IMR-90 (cell line): ENCODE measurements around the gene MTA1. TPM values are rescaled to one million over a fixed set of nuclear protein-coding genes. Genes with fewer than 3 reads are reported as not detected.

ENCODE experiments used
- ATAC-seq: fragments of 200-7000 bp; cut with Tn5 transposase; 2 replicates; pipeline ENCODE4 v1.9.1; 2020; ENCODE audit warnings: low read depth, mild to moderate bottlenecking, moderate library complexity
- BruUV-seq: library from RNA; stranded (reverse); fragments of 400-500 nt; replicated peaks from 2 replicates; lab custom pipeline; 2021; lab: Mats Ljungman, UMichigan
- CTCF ChIA-PET: fragments of 300-600 bp; formaldehyde crosslinking; extraction: SDS; loops from one replicate; lab custom pipeline; 2021; ENCODE audit warnings: antibody characterized with exemption; lab: Yijun Ruan, JAX
- POLR2A ChIA-PET: fragments of 300-600 bp; sonication (Branson Sonifier 250); formaldehyde crosslinking; loops from one replicate; lab custom pipeline; 2022; ENCODE audit warnings: antibody characterized with exemption; ENCODE audit not compliant: unreplicated experiment; lab: Charles Lee
- DNase-seq: peaks from one replicate; pipeline ENCODE4 v3.0.0; 2013
- H2AFZ ChIP-seq: replicated peaks from 2 replicates; pipeline ENCODE3; 2013; ENCODE audit warnings: low read length, mild to moderate bottlenecking; ENCODE audit not compliant: poor library complexity
- H2AK5ac ChIP-seq: 2 replicates; pipeline ENCODE4 v1.6.1; 2013; ENCODE audit warnings: low read depth, low read length, inconsistent platforms
- H2AK9ac ChIP-seq: replicated peaks from 2 replicates; pipeline ENCODE3; 2013; ENCODE audit warnings: mild to moderate bottlenecking, low read depth, low read length, moderate library complexity; ENCODE audit not compliant: poor library complexity
- H2BK120ac ChIP-seq: 2 replicates; pipeline ENCODE4 v1.6.1; 2013; ENCODE audit warnings: low read depth, low read length, inconsistent platforms
- H2BK15ac ChIP-seq: 3 replicates; pipeline ENCODE4 v1.6.1; 2013; ENCODE audit warnings: low read depth, low read length, inconsistent platforms
- H2BK20ac ChIP-seq: 2 replicates; pipeline ENCODE4 v1.6.1; 2013; ENCODE audit warnings: low read depth, mild to moderate bottlenecking, inconsistent platforms, low read length, moderate library complexity
- H2BK5ac ChIP-seq: 2 replicates; pipeline ENCODE4 v1.6.1; 2013; ENCODE audit warnings: mild to moderate bottlenecking, low read depth, low read length, inconsistent platforms; ENCODE audit not compliant: poor library complexity, severe bottlenecking
- H3K14ac ChIP-seq: replicated peaks from 2 replicates; pipeline ENCODE4 v1.6.1; 2013; ENCODE audit warnings: low read depth, low read length, inconsistent platforms
- H3K18ac ChIP-seq: 2 replicates; pipeline ENCODE4 v1.6.1; 2013; ENCODE audit warnings: low read depth, low read length, control low read depth
- H3K23ac ChIP-seq: 2 replicates; pipeline ENCODE4 v1.6.1; 2013; ENCODE audit warnings: low read depth, low read length, inconsistent platforms
- H3K27ac ChIP-seq: 2 replicates; pipeline ENCODE4 v1.5.1; 2013; ENCODE audit warnings: mild to moderate bottlenecking, control low read depth, low read length; ENCODE audit not compliant: insufficient read depth
- H3K27me3 ChIP-seq: 2 replicates; pipeline ENCODE4 v1.6.1; 2013; ENCODE audit warnings: low read length; ENCODE audit not compliant: control insufficient read depth, insufficient read depth
- H3K36me3 ChIP-seq: 2 replicates; pipeline ENCODE4 v1.6.1; 2013; ENCODE audit warnings: low read length, mixed read lengths; ENCODE audit not compliant: control insufficient read depth, insufficient read depth
- H3K4ac ChIP-seq: 2 replicates; pipeline ENCODE4 v1.6.1; 2013; ENCODE audit warnings: low read depth, low read length, inconsistent platforms
- H3K4me1 ChIP-seq: 2 replicates; pipeline ENCODE4 v1.6.1; 2013; ENCODE audit warnings: low read length, mixed read lengths; ENCODE audit not compliant: control insufficient read depth, insufficient read depth
- H3K4me2 ChIP-seq: 2 replicates; pipeline ENCODE4 v1.6.1; 2013; ENCODE audit warnings: low read depth, mild to moderate bottlenecking, control low read depth, low read length, moderate library complexity
- H3K4me3 ChIP-seq: 2 replicates; pipeline ENCODE4 v1.5.1; 2013; ENCODE audit warnings: low read depth, mild to moderate bottlenecking, control low read depth, low read length, moderate library complexity; ENCODE audit not compliant: insufficient read depth
- H3K56ac ChIP-seq: 2 replicates; pipeline ENCODE4 v1.6.1; 2013; ENCODE audit warnings: low read length, inconsistent platforms; ENCODE audit not compliant: insufficient read depth; ENCODE audit errors: extremely low read depth
- H3K79me1 ChIP-seq, 2 experiments: 2 replicates each; pipeline ENCODE4 v1.6.1; 2013; ENCODE audit warnings: low read length in 2 of 2, inconsistent platforms in 1 of 2, low read depth in 1 of 2
- H3K9ac ChIP-seq: 2 replicates; pipeline ENCODE4 v1.6.1; 2013; ENCODE audit warnings: low read depth, low read length, control low read depth
- H3K9me1 ChIP-seq: 2 replicates; pipeline ENCODE4 v1.6.1; 2013; ENCODE audit warnings: low read length, inconsistent platforms; ENCODE audit not compliant: insufficient read depth
- H3K9me3 ChIP-seq: 2 replicates; pipeline ENCODE4 v1.6.1; 2013; ENCODE audit warnings: low read length; ENCODE audit not compliant: control insufficient read depth, insufficient read depth
- H4K20me1 ChIP-seq: 2 replicates; pipeline ENCODE4 v1.6.1; 2013; ENCODE audit warnings: low read length, inconsistent platforms; ENCODE audit not compliant: insufficient read depth
- H4K5ac ChIP-seq: 2 replicates; pipeline ENCODE4 v1.6.1; 2013; ENCODE audit warnings: mild to moderate bottlenecking, low read depth, low read length, control low read depth
- H4K8ac ChIP-seq, 2 experiments: 2 replicates each; pipeline ENCODE4 v1.6.1; 2013; ENCODE audit warnings: low read depth in 2 of 2, low read length in 2 of 2, control low read depth in 1 of 2, inconsistent platforms in 1 of 2
- H4K91ac ChIP-seq: 2 replicates; pipeline ENCODE4 v1.6.1; 2013; ENCODE audit warnings: low read depth, low read length, inconsistent platforms; ENCODE audit not compliant: insufficient read depth
- MAZ ChIP-seq: IDR thresholded peaks from 2 replicates; pipeline ENCODE4 v1.6.1; 2012; ENCODE audit warnings: low read depth, mild to moderate bottlenecking, low read length, improper control_type of control experiment, moderate library complexity, borderline replicate concordance
- POLR2A ChIP-seq: IDR thresholded peaks from 2 replicates; pipeline ENCODE4 v1.6.1; 2012; ENCODE audit warnings: mild to moderate bottlenecking, low read depth, low read length
- SMC3 ChIP-seq: fragments of 150-350 bp; IDR thresholded peaks from 2 replicates; pipeline ENCODE4 v1.6.1; 2016; ENCODE audit warnings: low read depth, mild to moderate bottlenecking, antibody characterized with exemption, low read length, moderate library complexity
- USF2 ChIP-seq: fragments of 150-350 bp; IDR thresholded peaks from 2 replicates; pipeline ENCODE4 v1.6.1; 2017; ENCODE audit warnings: mild to moderate bottlenecking, antibody characterized with exemption, low read length, low read depth
- WGBS, 2 experiments: methylation state at CpG; one replicate each; pipeline versions ENCODE4 v1.1.5 to v1.1.7; 2013; ENCODE audit warnings: missing lambda C conversion rate in 2 of 2; ENCODE audit not compliant: insufficient read length in 1 of 2; ENCODE audit errors: extremely low coverage in 2 of 2; 5-methylcytosine and 5-hydroxymethylcytosine counted together
- dilution Hi-C: fragments of 300-500 bp; cut with HindIII; formaldehyde crosslinking; loops from one replicate; pipeline ENCODE4 v1.14.3; 2018; ENCODE audit warnings: low sequenced_read_pairs; ENCODE audit not compliant: unreplicated experiment
- in situ Hi-C: fragments of 300-500 bp; cut with MboI; formaldehyde crosslinking; loops from 3 replicates; pipeline ENCODE4 v1.14.3; 2019; ENCODE audit warnings: low sequenced_read_pairs, inconsistent platforms, mixed read lengths
- intact Hi-C: fragments of 100-400 bp; cut with micrococcal nuclease; formaldehyde crosslinking; loops from 2 replicates; pipeline ENCODE4 v1.10.0; 2022
- polyA plus RNA-seq, 3 experiments: library from polyadenylated mRNA; depleted of rRNA; stranded (reverse); fragments of >200 nt; gene quantifications; 2 replicates each; pipeline ENCODE4 v1.2.3, GENCODE V29; 2012; ENCODE audit warnings: low replicate concordance in 1 of 3
- total RNA-seq: library from RNA; depleted of rRNA; stranded (reverse); fragments of >200 nt; gene quantifications from 2 replicates; pipeline ENCODE4 v1.2.3, GENCODE V29; 2012

MTA1 gene
- total and polyA plus RNA-seq, 2 of the 4 experiments (the other 2 are of a cell fraction): 21.5 to 61.6 TPM

GRCh38 chr14:105431256-105431655, 11.6 kb downstream of the MTA1 start:
- intact Hi-C loops: no loop called here
- no CpG with 5 or more reads among the region's 1 CpG for WGBS, 2 experiments
- POLR2A ChIA-PET: no interaction called here
- no peak overlapping the region for H2AK9ac ChIP-seq
- no peak overlapping the region for H3K14ac ChIP-seq
- no peak overlapping the region for H3K4ac ChIP-seq
- peaks cover 10% of the 10 kb centered on the region for H3K9me1 ChIP-seq
- H2BK5ac ChIP-seq: no peak overlapping the region
- H3K18ac ChIP-seq: no peak overlapping the region
- H4K20me1 ChIP-seq: peaks cover 88% of the 10 kb centered on the region
- H3K79me1 ChIP-seq: peaks cover 20 to 74% of the 10 kb centered on the region in 2 experiments
- H3K36me3 ChIP-seq: peaks cover 8% of the 10 kb centered on the region
- H3K4me2 ChIP-seq: no peak overlapping the region
- H2AK5ac ChIP-seq: no peak overlapping the region
- in situ Hi-C loops: no loop called here
- H4K8ac ChIP-seq: no peak overlapping the region
- no peak overlapping the region for H4K91ac ChIP-seq
- no peak overlapping the region for H2BK20ac ChIP-seq
- dilution Hi-C loops: no loop called here
- BruUV-seq: no TSS peak
- H3K9ac ChIP-seq: no peak overlapping the region
- no peaks in the 10 kb centered on the region; the same call in 1 of the 2 replicates for H3K4me1 ChIP-seq
- H2BK120ac ChIP-seq: no peak overlapping the region
- no peak overlapping the region for H3K56ac ChIP-seq
- H2BK15ac ChIP-seq: no peak overlapping the region
- no peak overlapping the region for H3K27ac ChIP-seq
- no peak overlapping the region for H3K23ac ChIP-seq
- DNase-seq (no peak), ATAC-seq (no peak)
- H3K9me3 ChIP-seq: no peaks in the 10 kb centered on the region
- H2AFZ ChIP-seq: no peak overlapping the region
- no peak overlapping the region for H3K4me3 ChIP-seq
- CTCF ChIA-PET: interaction anchor here (1.0 kb wide), 1 partner anchor 17 kb away, joined by 6 read pairs; no protein-coding TSS in a partner anchor
- TF ChIP-seq POLR2A: no peak
- TF ChIP-seq MAZ: no peak
- no peak for TF ChIP-seq USF2
- no peak for TF ChIP-seq SMC3
- H3K27me3 ChIP-seq: no peaks in the 10 kb centered on the region
- H4K5ac ChIP-seq: no peak overlapping the region
